HG03457 (cell line): ENCODE results near the gene G6PC2.
"Not testable (repeated sequence)": the region's sequence is repeated elsewhere in the genome, so short reads cannot be mapped to it uniquely, and the experiment has no call there.

Experiments
- ATAC-seq: cut with Tn5 transposase; IDR thresholded peaks from one replicate; pipeline ENCODE4 v1.9.1; 2021; ENCODE audit warnings: moderate number of reproducible peaks; ENCODE audit not compliant: unreplicated experiment

The G6PC2 gene

GRCh38 chr2:168904358-168904757, 3.3 kb downstream of the G6PC2 start:
- no peak for ATAC-seq

GRCh38 chr2:168907940-168908662, 7.0 kb downstream of the G6PC2 start:
- ATAC-seq: no peak

GRCh38 chr2:168910330-168910729, 9.2 kb downstream of the G6PC2 start:
- ATAC-seq: no peak

- no peak for ATAC-seq
Observed at GRCh38 chr2:168912466-168912865, 11.4 kb downstream of the G6PC2 start.

- no peak for ATAC-seq
Observed at GRCh38 chr2:168912901-168913369, 11.8 kb downstream of the G6PC2 start.

- no peak for ATAC-seq
Observed at GRCh38 chr2:168913495-168913894, 12.4 kb downstream of the G6PC2 start.

- no peak for ATAC-seq
Observed at GRCh38 chr2:168915441-168916330, 14.6 kb downstream of the G6PC2 start.

- no peak for ATAC-seq
Observed at GRCh38 chr2:168916331-168916675, 15.2 kb downstream of the G6PC2 start.

GRCh38 chr2:168920504-168921157, 19.5 kb downstream of the G6PC2 start:
- no peak for ATAC-seq

GRCh38 chr2:168926621-168927386, 25.7 kb downstream of the G6PC2 start:
- no peak for ATAC-seq

- no peak for ATAC-seq
Observed at GRCh38 chr2:168928113-168928831, 27.2 kb downstream of the G6PC2 start.

GRCh38 chr2:168929031-168929430, 27.9 kb downstream of the G6PC2 start:
- ATAC-seq: no peak

GRCh38 chr2:168930242-168930641, 29.2 kb downstream of the G6PC2 start:
- no peak for ATAC-seq

- ATAC-seq: not testable (repeated sequence)
Observed at GRCh38 chr2:168932174-168932573, 31.1 kb downstream of the G6PC2 start.

GRCh38 chr2:168934826-168935225, 33.7 kb downstream of the G6PC2 start:
- ATAC-seq: no peak

- no peak for ATAC-seq
Observed at GRCh38 chr2:168935810-168936581, 34.9 kb downstream of the G6PC2 start.

GRCh38 chr2:168939061-168939460, 38.0 kb downstream of the G6PC2 start:
- no peak for ATAC-seq

GRCh38 chr2:168939918-168940317, 38.8 kb downstream of the G6PC2 start:
- ATAC-seq: no peak

GRCh38 chr2:168941297-168941696, 40.2 kb downstream of the G6PC2 start:
- no peak for ATAC-seq
